IMR-90 (cell line): ENCODE data around the gene RNU6-1. TPM values are rescaled to one million over a fixed set of nuclear protein-coding genes. Genes with fewer than 3 reads are reported as not detected.
A peak's percentile ranks its signal among the peaks of the same experiment; 100 is the strongest.

ENCODE experiments used
- ATAC-seq: fragments of 200-7000 bp; cut with Tn5 transposase; 2 replicates; pipeline ENCODE4 v1.9.1; 2020; ENCODE audit warnings: low read depth, mild to moderate bottlenecking, moderate library complexity
- BruUV-seq: library from RNA; stranded (reverse); fragments of 400-500 nt; replicated peaks from 2 replicates; lab custom pipeline; 2021; lab: Mats Ljungman, UMichigan
- CTCF ChIA-PET: fragments of 300-600 bp; formaldehyde crosslinking; extraction: SDS; loops from one replicate; lab custom pipeline; 2021; ENCODE audit warnings: antibody characterized with exemption; lab: Yijun Ruan, JAX
- POLR2A ChIA-PET: fragments of 300-600 bp; sonication (Branson Sonifier 250); formaldehyde crosslinking; loops from one replicate; lab custom pipeline; 2022; ENCODE audit warnings: antibody characterized with exemption; ENCODE audit not compliant: unreplicated experiment; lab: Charles Lee
- DNase-seq: peaks from one replicate; pipeline ENCODE4 v3.0.0; 2013
- H2AFZ ChIP-seq: replicated peaks from 2 replicates; pipeline ENCODE3; 2013; ENCODE audit warnings: low read length, mild to moderate bottlenecking; ENCODE audit not compliant: poor library complexity
- H2AK5ac ChIP-seq: 2 replicates; pipeline ENCODE4 v1.6.1; 2013; ENCODE audit warnings: low read depth, low read length, inconsistent platforms
- H2AK9ac ChIP-seq: replicated peaks from 2 replicates; pipeline ENCODE3; 2013; ENCODE audit warnings: mild to moderate bottlenecking, low read depth, low read length, moderate library complexity; ENCODE audit not compliant: poor library complexity
- H2BK120ac ChIP-seq: 2 replicates; pipeline ENCODE4 v1.6.1; 2013; ENCODE audit warnings: low read depth, low read length, inconsistent platforms
- H2BK15ac ChIP-seq: 3 replicates; pipeline ENCODE4 v1.6.1; 2013; ENCODE audit warnings: low read depth, low read length, inconsistent platforms
- H2BK20ac ChIP-seq: 2 replicates; pipeline ENCODE4 v1.6.1; 2013; ENCODE audit warnings: low read depth, mild to moderate bottlenecking, inconsistent platforms, low read length, moderate library complexity
- H2BK5ac ChIP-seq: 2 replicates; pipeline ENCODE4 v1.6.1; 2013; ENCODE audit warnings: mild to moderate bottlenecking, low read depth, low read length, inconsistent platforms; ENCODE audit not compliant: poor library complexity, severe bottlenecking
- H3K14ac ChIP-seq: replicated peaks from 2 replicates; pipeline ENCODE4 v1.6.1; 2013; ENCODE audit warnings: low read depth, low read length, inconsistent platforms
- H3K18ac ChIP-seq: 2 replicates; pipeline ENCODE4 v1.6.1; 2013; ENCODE audit warnings: low read depth, low read length, control low read depth
- H3K23ac ChIP-seq: 2 replicates; pipeline ENCODE4 v1.6.1; 2013; ENCODE audit warnings: low read depth, low read length, inconsistent platforms
- H3K27ac ChIP-seq: 2 replicates; pipeline ENCODE4 v1.5.1; 2013; ENCODE audit warnings: mild to moderate bottlenecking, control low read depth, low read length; ENCODE audit not compliant: insufficient read depth
- H3K27me3 ChIP-seq: 2 replicates; pipeline ENCODE4 v1.6.1; 2013; ENCODE audit warnings: low read length; ENCODE audit not compliant: control insufficient read depth, insufficient read depth
- H3K36me3 ChIP-seq: 2 replicates; pipeline ENCODE4 v1.6.1; 2013; ENCODE audit warnings: low read length, mixed read lengths; ENCODE audit not compliant: control insufficient read depth, insufficient read depth
- H3K4ac ChIP-seq: 2 replicates; pipeline ENCODE4 v1.6.1; 2013; ENCODE audit warnings: low read depth, low read length, inconsistent platforms
- H3K4me1 ChIP-seq: 2 replicates; pipeline ENCODE4 v1.6.1; 2013; ENCODE audit warnings: low read length, mixed read lengths; ENCODE audit not compliant: control insufficient read depth, insufficient read depth
- H3K4me2 ChIP-seq: 2 replicates; pipeline ENCODE4 v1.6.1; 2013; ENCODE audit warnings: low read depth, mild to moderate bottlenecking, control low read depth, low read length, moderate library complexity
- H3K4me3 ChIP-seq: 2 replicates; pipeline ENCODE4 v1.5.1; 2013; ENCODE audit warnings: low read depth, mild to moderate bottlenecking, control low read depth, low read length, moderate library complexity; ENCODE audit not compliant: insufficient read depth
- H3K56ac ChIP-seq: 2 replicates; pipeline ENCODE4 v1.6.1; 2013; ENCODE audit warnings: low read length, inconsistent platforms; ENCODE audit not compliant: insufficient read depth; ENCODE audit errors: extremely low read depth
- H3K79me1 ChIP-seq, 2 experiments: 2 replicates each; pipeline ENCODE4 v1.6.1; 2013; ENCODE audit warnings: low read length in 2 of 2, inconsistent platforms in 1 of 2, low read depth in 1 of 2
- H3K9ac ChIP-seq: 2 replicates; pipeline ENCODE4 v1.6.1; 2013; ENCODE audit warnings: low read depth, low read length, control low read depth
- H3K9me1 ChIP-seq: 2 replicates; pipeline ENCODE4 v1.6.1; 2013; ENCODE audit warnings: low read length, inconsistent platforms; ENCODE audit not compliant: insufficient read depth
- H3K9me3 ChIP-seq: 2 replicates; pipeline ENCODE4 v1.6.1; 2013; ENCODE audit warnings: low read length; ENCODE audit not compliant: control insufficient read depth, insufficient read depth
- H4K20me1 ChIP-seq: 2 replicates; pipeline ENCODE4 v1.6.1; 2013; ENCODE audit warnings: low read length, inconsistent platforms; ENCODE audit not compliant: insufficient read depth
- H4K5ac ChIP-seq: 2 replicates; pipeline ENCODE4 v1.6.1; 2013; ENCODE audit warnings: mild to moderate bottlenecking, low read depth, low read length, control low read depth
- H4K8ac ChIP-seq, 2 experiments: 2 replicates each; pipeline ENCODE4 v1.6.1; 2013; ENCODE audit warnings: low read depth in 2 of 2, low read length in 2 of 2, control low read depth in 1 of 2, inconsistent platforms in 1 of 2
- H4K91ac ChIP-seq: 2 replicates; pipeline ENCODE4 v1.6.1; 2013; ENCODE audit warnings: low read depth, low read length, inconsistent platforms; ENCODE audit not compliant: insufficient read depth
- BHLHE40 ChIP-seq: fragments of 150-350 bp; IDR thresholded peaks from 2 replicates; pipeline ENCODE4 v1.6.1; 2016; ENCODE audit warnings: mild to moderate bottlenecking, low read depth, low read length
- CEBPB ChIP-seq: IDR thresholded peaks from 2 replicates; pipeline ENCODE4 v1.6.1; 2012; ENCODE audit warnings: low read depth, low read length, improper control_type of control experiment
- CHD1 ChIP-seq: IDR thresholded peaks from 2 replicates; pipeline ENCODE4 v1.6.1; 2012; ENCODE audit warnings: low read depth, low read length, improper control_type of control experiment
- FOS ChIP-seq: fragments of 150-350 bp; IDR thresholded peaks from 2 replicates; pipeline ENCODE4 v1.6.1; 2016; ENCODE audit warnings: low read depth, low read length
- MAFK ChIP-seq: IDR thresholded peaks from 2 replicates; pipeline ENCODE4 v1.6.1; 2012; ENCODE audit warnings: low read depth, low read length, improper control_type of control experiment
- MAZ ChIP-seq: IDR thresholded peaks from 2 replicates; pipeline ENCODE4 v1.6.1; 2012; ENCODE audit warnings: low read depth, mild to moderate bottlenecking, low read length, improper control_type of control experiment, moderate library complexity, borderline replicate concordance
- MXI1 ChIP-seq: IDR thresholded peaks from 2 replicates; pipeline ENCODE4 v1.6.1; 2012; ENCODE audit warnings: low read depth, mild to moderate bottlenecking, low read length, moderate library complexity, borderline replicate concordance
- NFE2L2 ChIP-seq: fragments of 150-350 bp; IDR thresholded peaks from 2 replicates; pipeline ENCODE4 v1.6.1; 2016; ENCODE audit warnings: low read depth, mild to moderate bottlenecking, low read length
- POLR2A ChIP-seq: IDR thresholded peaks from 2 replicates; pipeline ENCODE4 v1.6.1; 2012; ENCODE audit warnings: mild to moderate bottlenecking, low read depth, low read length
- RCOR1 ChIP-seq: IDR thresholded peaks from 2 replicates; pipeline ENCODE4 v1.6.1; 2012; ENCODE audit warnings: mild to moderate bottlenecking, low read length, improper control_type of control experiment; ENCODE audit not compliant: insufficient replicate concordance
- RFX5 ChIP-seq: IDR thresholded peaks from 2 replicates; pipeline ENCODE4 v1.8.0; 2012; ENCODE audit warnings: low read depth, mild to moderate bottlenecking, low read length, moderate library complexity
- SMC3 ChIP-seq: fragments of 150-350 bp; IDR thresholded peaks from 2 replicates; pipeline ENCODE4 v1.6.1; 2016; ENCODE audit warnings: low read depth, mild to moderate bottlenecking, antibody characterized with exemption, low read length, moderate library complexity
- USF2 ChIP-seq: fragments of 150-350 bp; IDR thresholded peaks from 2 replicates; pipeline ENCODE4 v1.6.1; 2017; ENCODE audit warnings: mild to moderate bottlenecking, antibody characterized with exemption, low read length, low read depth
- WGBS, 2 experiments: methylation state at CpG; one replicate each; pipeline versions ENCODE4 v1.1.5 to v1.1.7; 2013; ENCODE audit warnings: missing lambda C conversion rate in 2 of 2; ENCODE audit not compliant: insufficient read length in 1 of 2; ENCODE audit errors: extremely low coverage in 2 of 2; 5-methylcytosine and 5-hydroxymethylcytosine counted together
- dilution Hi-C: fragments of 300-500 bp; cut with HindIII; formaldehyde crosslinking; loops from one replicate; pipeline ENCODE4 v1.14.3; 2018; ENCODE audit warnings: low sequenced_read_pairs; ENCODE audit not compliant: unreplicated experiment
- in situ Hi-C: fragments of 300-500 bp; cut with MboI; formaldehyde crosslinking; loops from 3 replicates; pipeline ENCODE4 v1.14.3; 2019; ENCODE audit warnings: low sequenced_read_pairs, inconsistent platforms, mixed read lengths
- intact Hi-C: fragments of 100-400 bp; cut with micrococcal nuclease; formaldehyde crosslinking; loops from 2 replicates; pipeline ENCODE4 v1.10.0; 2022
- polyA plus RNA-seq, 3 experiments: library from polyadenylated mRNA; depleted of rRNA; stranded (reverse); fragments of >200 nt; gene quantifications; 2 replicates each; pipeline ENCODE4 v1.2.3, GENCODE V29; 2012; ENCODE audit warnings: low replicate concordance in 1 of 3
- total RNA-seq: library from RNA; depleted of rRNA; stranded (reverse); fragments of >200 nt; gene quantifications from 2 replicates; pipeline ENCODE4 v1.2.3, GENCODE V29; 2012
- TF ChIP-seq, protein P1 (sequence below): fragments of 150-350 bp; IDR thresholded peaks from 2 replicates; pipeline ENCODE4 v1.6.1; 2016; ENCODE audit warnings: low read depth, mild to moderate bottlenecking, low read length, moderate library complexity, borderline replicate concordance

RNU6-1 gene
- total and polyA plus RNA-seq, 2 of the 4 experiments (the other 2 are of a cell fraction), result not detected

GRCh38 chr15:67863442-67863987, 23.7 kb upstream of the RNU6-1 start:
- Histone ChIP-seq H3K23ac (no peak overlapping the region), H3K79me1 (no peaks in the 10 kb centered on the region), H2BK5ac (no peak overlapping the region), H4K5ac (peak overlapping the region; percentile 29; the same call in 1 of the 2 replicates), H2AFZ (peak overlapping the region; percentile 93), H3K27me3 (peaks cover 8% of the 10 kb centered on the region; the same call in 1 of the 2 replicates), H3K9me3 (no peaks in the 10 kb centered on the region), H2AK9ac (no peak overlapping the region), H2BK20ac (no peak overlapping the region), H2BK15ac (peak overlapping the region; percentile 36; the same call in 1 of the 3 replicates), H3K4me3 (peak overlapping the region; percentile 47), H3K4ac (no peak overlapping the region; the same call in 1 of the 2 replicates), H3K36me3 (no peaks in the 10 kb centered on the region), H3K27ac (no peak overlapping the region; the same call in 1 of the 2 replicates), H3K9ac (peak overlapping the region; percentile 17; the same call in 1 of the 2 replicates), H3K4me1 (peaks cover 4% of the 10 kb centered on the region; the same call in 1 of the 2 replicates), H3K18ac (no peak overlapping the region; the same call in 1 of the 2 replicates), H3K14ac (no peak overlapping the region), H4K8ac (peak overlapping the region; percentile 23 to 43; a peak in 3 of 4 replicates), H3K9me1 (no peaks in the 10 kb centered on the region; the same call in 1 of the 2 replicates), H4K91ac (peak overlapping the region; percentile 19; the same call in 1 of the 2 replicates), H2AK5ac (no peak overlapping the region), H3K56ac (no peak overlapping the region), H3K4me2 (peak overlapping the region; percentile 68), H4K20me1 (no peaks in the 10 kb centered on the region), H2BK120ac (peak overlapping the region; percentile 14)
- no TSS peak for BruUV-seq
- dilution Hi-C loops, result no loop called here
- DNase-seq, result peak; percentile 71
- CTCF ChIA-PET, result interaction anchor here (0.9 to 1.9 kb wide), 5 partner anchors 13 to 293 kb away, joined by 3 to 4 read pairs (median 3); no protein-coding TSS in a partner anchor
- peak; percentile 97 for ATAC-seq
- in situ Hi-C loops, result loop anchor here (10.0 kb wide), 1 partner anchor 291 kb away; no protein-coding TSS in a partner anchor
- WGBS, 2 experiments, result 4% methylated on average over 17 of the region's 41 CpGs; no CpG with 5 or more reads in 1 of the 2 experiments
- intact Hi-C loops, result loop anchor here (1.0 to 2.0 kb wide), 4 partner anchors 191 to 347 kb away; partner anchors contain the start of gene PIAS1
- POLR2A ChIA-PET, result no interaction called here
- no peak for TF ChIP-seq RCOR1
- TF ChIP-seq SMC3, result peak; percentile 98
- TF ChIP-seq NFE2L2, result no peak
- peak; percentile 88; the same call in 1 of the 2 replicates for TF ChIP-seq MXI1
- TF ChIP-seq USF2, result no peak
- TF ChIP-seq MAFK, result no peak
- no peak for TF ChIP-seq RFX5
- no peak for TF ChIP-seq CHD1
- no peak for TF ChIP-seq CEBPB
- peak; percentile 36; the same call in 1 of the 2 replicates for TF ChIP-seq POLR2A
- peak; percentile 87 for TF ChIP-seq BHLHE40
- TF ChIP-seq, protein P1, sequence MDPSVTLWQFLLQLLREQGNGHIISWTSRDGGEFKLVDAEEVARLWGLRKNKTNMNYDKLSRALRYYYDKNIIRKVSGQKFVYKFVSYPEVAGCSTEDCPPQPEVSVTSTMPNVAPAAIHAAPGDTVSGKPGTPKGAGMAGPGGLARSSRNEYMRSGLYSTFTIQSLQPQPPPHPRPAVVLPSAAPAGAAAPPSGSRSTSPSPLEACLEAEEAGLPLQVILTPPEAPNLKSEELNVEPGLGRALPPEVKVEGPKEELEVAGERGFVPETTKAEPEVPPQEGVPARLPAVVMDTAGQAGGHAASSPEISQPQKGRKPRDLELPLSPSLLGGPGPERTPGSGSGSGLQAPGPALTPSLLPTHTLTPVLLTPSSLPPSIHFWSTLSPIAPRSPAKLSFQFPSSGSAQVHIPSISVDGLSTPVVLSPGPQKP, result no peak
- TF ChIP-seq FOS, result no peak
- TF ChIP-seq MAZ, result peak; percentile 41; the same call in 1 of the 2 replicates
